Measurements from ENCODE around the gene SLC9A3. TPM values are rescaled to one million over a fixed set of nuclear protein-coding genes. Genes with fewer than 3 reads are reported as not detected.

The SLC9A3 gene
- total RNA-seq, 1 experiment from 2014 or later: 1.5 TPM

GRCh38 chr5:471750-472058 is 52.5 kb downstream of the SLC9A3 start:
- H3K9me2 ChIP-seq (ENCODE audit: insufficient read depth): no peaks in the 10 kb centered on the region
- no peak for ATAC-seq
- peaks cover 22% of the 10 kb centered on the region for H3K79me2 ChIP-seq (ENCODE audit: insufficient read depth, low read length)
- BruUV-seq (replicated peaks): no TSS peak
- RAD21 ChIA-PET (ENCODE audit: low non-redundant PET in 1 of 2, low total read pairs in 2 of 2, uncharacterized antibody in 2 of 2, unreplicated experiment in 2 of 2): no interaction called here
- no peak overlapping the region for H2AFZ ChIP-seq (ENCODE audit: low read depth, low read length, poor library complexity, severe bottlenecking)
- TF ChIP-seq ATF3 (IDR thresholded peaks at IDR 0.05) (no peak), JUND (IDR thresholded peaks at IDR 0.05) (no peak), FOSL1 (IDR thresholded peaks at IDR 0.05; ENCODE audit: low read depth) (no peak), ZFX (IDR thresholded peaks at IDR 0.05) (no peak), ZBTB33 (IDR thresholded peaks at IDR 0.05; ENCODE audit: extremely low read depth, insufficient replicate concordance, low read length) (no peak), TCF7L2 (IDR thresholded peaks at IDR 0.05; ENCODE audit: borderline replicate concordance, extremely low read depth, insufficient read depth, insufficient read length) (no peak), SRF (IDR thresholded peaks at IDR 0.05; ENCODE audit: low read depth) (no peak), RAD21 (IDR thresholded peaks at IDR 0.05; ENCODE audit: low read depth) (no peak), ELF1 (IDR thresholded peaks at IDR 0.05; ENCODE audit: borderline replicate concordance, low read depth) (no peak), EGR1 (IDR thresholded peaks at IDR 0.05; ENCODE audit: low read depth) (no peak), EZH2phosphoT487 (IDR thresholded peaks at IDR 0.05; ENCODE audit: borderline replicate concordance) (no peak), SIN3A (IDR thresholded peaks at IDR 0.05; ENCODE audit: low read depth) (no peak), CBX3 (IDR thresholded peaks at IDR 0.05; ENCODE audit: low read depth) (no peak)
- POLR2A ChIA-PET: no interaction called here
- CTCF ChIA-PET: interaction anchor here (1.9 to 2.8 kb wide), 2 partner anchors 25 to 155 kb away, joined by 9 to 11 read pairs; no protein-coding TSS in a partner anchor
- peak overlapping the region; percentile 85 for H3K27ac ChIP-seq (ENCODE audit: low read depth, low read length)
- intact Hi-C loops (cut with micrococcal nuclease): no loop called here
- H3K9me3 ChIP-seq (ENCODE audit: control insufficient read depth in 1 of 2, insufficient read depth in 1 of 2, low read depth in 1 of 2, low read length in 2 of 2): no peaks in the 10 kb centered on the region
- peaks cover 3% of the 10 kb centered on the region; the same call in 1 of the 2 replicates for H4K20me1 ChIP-seq (ENCODE audit: insufficient read depth)
- H3K4me3 ChIP-seq (replicated peaks in 1 of 2; ENCODE audit: low read depth in 1 of 2, low read length in 2 of 2): peak overlapping the region; percentile 77 to 82
- peak overlapping the region; percentile 89 for H3K9ac ChIP-seq (ENCODE audit: low read length)
- peak overlapping the region; percentile 94 for H3K4me2 ChIP-seq (ENCODE audit: low read length)
- no peaks in the 10 kb centered on the region for H3K27me3 ChIP-seq (ENCODE audit: insufficient read depth, low read length)
- no peak for DNase-seq (ENCODE audit: low read depth, low spot score)
- H3K4me1 ChIP-seq (ENCODE audit: control insufficient read depth in 1 of 2, insufficient read depth in 2 of 2, low read length in 2 of 2): peaks cover 5 to 16% of the 10 kb centered on the region in 2 experiments; a peak in 3 of 4 replicates
- H3K36me3 ChIP-seq (ENCODE audit: control insufficient read depth in 1 of 2, insufficient read depth in 2 of 2, low read length in 2 of 2): peaks cover 3 to 5% of the 10 kb centered on the region in 2 experiments; a peak in 1 of 4 replicates
